HG02571 (cell line): ENCODE data around the gene MYBL2.

ENCODE experiments used
- ATAC-seq: cut with Tn5 transposase; IDR thresholded peaks from one replicate; pipeline ENCODE4 v1.9.1; 2021; ENCODE audit warnings: mild to moderate bottlenecking, moderate library complexity; ENCODE audit not compliant: unreplicated experiment

The MYBL2 gene

GRCh38 chr20:43681991-43682410, 15.1 kb downstream of the MYBL2 start:
- ATAC-seq = peak; percentile 88

GRCh38 chr20:43682446-43682845, 15.5 kb downstream of the MYBL2 start:
- ATAC-seq = peak; percentile 31

- ATAC-seq = no peak
These were observed 19.9 kb downstream of the MYBL2 start for GRCh38 chr20:43686820-43687219.

GRCh38 chr20:43689165-43689564, 22.3 kb downstream of the MYBL2 start:
- no peak for ATAC-seq

- ATAC-seq = no peak
These were observed 24.2 kb downstream of the MYBL2 start for GRCh38 chr20:43690943-43691598.

- no peak for ATAC-seq
These were observed 25.1 kb downstream of the MYBL2 start for GRCh38 chr20:43691928-43692524.

- ATAC-seq = no peak
These were observed 27.8 kb downstream of the MYBL2 start for GRCh38 chr20:43694763-43695162.

- no peak for ATAC-seq
These were observed 28.7 kb downstream of the MYBL2 start for GRCh38 chr20:43695571-43695970.

- ATAC-seq = no peak
These were observed 33.1 kb downstream of the MYBL2 start for GRCh38 chr20:43699941-43700565.

- ATAC-seq = no peak
These were observed 33.7 kb downstream of the MYBL2 start for GRCh38 chr20:43700627-43701026.

- ATAC-seq = no peak
These were observed 35.6 kb downstream of the MYBL2 start for GRCh38 chr20:43702502-43702901.

GRCh38 chr20:43710370-43711044, 43.6 kb downstream of the MYBL2 start:
- peak; percentile 59 for ATAC-seq

- ATAC-seq = no peak
These were observed 44.3 kb downstream of the MYBL2 start for GRCh38 chr20:43711098-43711654.

GRCh38 chr20:43715044-43715443, 48.1 kb downstream of the MYBL2 start:
- no peak for ATAC-seq

GRCh38 chr20:43715511-43715910, 48.6 kb downstream of the MYBL2 start:
- no peak for ATAC-seq

GRCh38 chr20:43716123-43716522, 49.2 kb downstream of the MYBL2 start:
- no peak for ATAC-seq

GRCh38 chr20:43716757-43717615, 50.1 kb downstream of the MYBL2 start:
- ATAC-seq = no peak

GRCh38 chr20:43717616-43717995, 50.7 kb downstream of the MYBL2 start:
- ATAC-seq = no peak

GRCh38 chr20:43720007-43720406, 53.1 kb downstream of the MYBL2 start:
- ATAC-seq = no peak

GRCh38 chr20:43721097-43721428, 54.1 kb downstream of the MYBL2 start:
- no peak for ATAC-seq
